Fibroblast of lung (primary cell): Measurements from ENCODE around the gene KRTAP5-1. TPM values are rescaled to one million over a fixed set of nuclear protein-coding genes. Genes with fewer than 3 reads are reported as not detected.

ENCODE experiments used
- DNase-seq, 2 donors: peaks; one replicate each; pipeline versions ENCODE4 v3.0.0 to v3.0.0-alpha.2; 2010; ENCODE audit warnings: low read depth in 2 of 2
- H2AFZ ChIP-seq: 2 replicates; pipeline ENCODE4 v1.5.1; 2012; ENCODE audit warnings: low read length, control low read depth, inconsistent platforms
- H3K27ac ChIP-seq: 2 replicates; pipeline ENCODE4 v1.5.1; 2011; ENCODE audit warnings: low read length, control low read depth; ENCODE audit not compliant: insufficient read depth
- H3K27me3 ChIP-seq: 2 replicates; pipeline ENCODE4 v1.5.1; 2011; ENCODE audit warnings: mild to moderate bottlenecking, low read length; ENCODE audit not compliant: control insufficient read depth, insufficient read depth
- H3K36me3 ChIP-seq: 2 replicates; pipeline ENCODE4 v1.5.1; 2011; ENCODE audit warnings: low read length; ENCODE audit not compliant: control insufficient read depth, insufficient read depth
- H3K4me1 ChIP-seq: 2 replicates; pipeline ENCODE4 v1.5.1; 2011; ENCODE audit warnings: low read length; ENCODE audit not compliant: control insufficient read depth, insufficient read depth; ENCODE audit errors: extremely low read depth
- H3K4me2 ChIP-seq: 2 replicates; pipeline ENCODE4 v1.5.1; 2011; ENCODE audit warnings: low read length, control low read depth; ENCODE audit not compliant: insufficient read depth; ENCODE audit errors: extremely low read depth
- H3K4me3 ChIP-seq, 4 experiments: fragments of 200-600 bp in 1 of 4; sonication (generic) in 1 of 4; replicated peaks in 1 of 4; 2 replicates each; pipeline ENCODE4 v1.5.1; 2011 to 2016; ENCODE audit warnings: low read length in 4 of 4, low read depth in 3 of 4, mild to moderate bottlenecking in 3 of 4, control low read depth in 2 of 4, inconsistent platforms in 1 of 4, mixed read lengths in 1 of 4; ENCODE audit not compliant: insufficient read depth in 1 of 4; ENCODE audit errors: control extremely low read depth in 1 of 4
- H3K79me2 ChIP-seq: 2 replicates; pipeline ENCODE4 v1.5.1; 2012; ENCODE audit warnings: mild to moderate bottlenecking, low read length, inconsistent platforms; ENCODE audit not compliant: control insufficient read depth, insufficient read depth
- H3K9ac ChIP-seq: 2 replicates; pipeline ENCODE4 v1.5.1; 2011; ENCODE audit warnings: mild to moderate bottlenecking, low read length, control low read depth; ENCODE audit not compliant: insufficient read depth
- H3K9me3 ChIP-seq: 2 replicates; pipeline ENCODE4 v1.5.1; 2012; ENCODE audit warnings: low read depth, low read length; ENCODE audit not compliant: control insufficient read depth, insufficient read depth
- H4K20me1 ChIP-seq: 2 replicates; pipeline ENCODE4 v1.5.1; 2011; ENCODE audit warnings: low read length; ENCODE audit not compliant: control insufficient read depth, insufficient read depth; ENCODE audit errors: extremely low read depth
- EZH2 ChIP-seq: IDR thresholded peaks from 2 replicates; pipeline ENCODE4 v1.5.1; 2012; ENCODE audit warnings: low read length, control low read depth, mild to moderate bottlenecking; ENCODE audit errors: missing control alignments
- polyA plus RNA-seq, 2 donors: library from polyadenylated mRNA; depleted of rRNA in 1 of 2; stranded (reverse) in 1 of 2; unstranded in 1 of 2; fragments of >200 nt; gene quantifications; 2 replicates each; pipeline ENCODE4 v1.2.1, GENCODE V29; 2011 to 2012; ENCODE audit warnings: missing spikeins in 1 of 2
- total RNA-seq: library from RNA; depleted of rRNA; stranded (reverse); fragments of >200 nt; gene quantifications from 2 replicates; pipeline ENCODE4 v1.2.1, GENCODE V29; 2014
- TF ChIP-seq, protein P1 (sequence below), 2 donors: IDR thresholded peaks in 1 of 2; conservative IDR thresholded peaks in 1 of 2; 1 replicate in 1 of 2; 2 replicates in 1 of 2; pipeline ENCODE4 v1.5.1; 2011 to 2012; ENCODE audit warnings: low read length in 2 of 2, control low read depth in 1 of 2, inconsistent platforms in 1 of 2, low read depth in 1 of 2, mild to moderate bottlenecking in 1 of 2

Gene KRTAP5-1
- total and polyA plus RNA-seq, 2 donors (not counting 1 experiment from before 2014, with no cell fraction given): not detected

GRCh38 chr11:1553808-1554594 is 31.1 kb downstream of the KRTAP5-1 start:
- Histone ChIP-seq H3K27ac (no peak overlapping the region), H4K20me1 (no peaks in the 10 kb centered on the region), H3K9ac (no peak overlapping the region), H3K4me1 (peaks cover 5% of the 10 kb centered on the region), H3K79me2 (no peaks in the 10 kb centered on the region), H3K9me3 (no peaks in the 10 kb centered on the region), H2AFZ (no peak overlapping the region), H3K27me3 (no peaks in the 10 kb centered on the region), H3K4me3 (no peak overlapping the region), H3K36me3 (no peaks in the 10 kb centered on the region), H3K4me2 (no peak overlapping the region)
- TF ChIP-seq, protein P1, sequence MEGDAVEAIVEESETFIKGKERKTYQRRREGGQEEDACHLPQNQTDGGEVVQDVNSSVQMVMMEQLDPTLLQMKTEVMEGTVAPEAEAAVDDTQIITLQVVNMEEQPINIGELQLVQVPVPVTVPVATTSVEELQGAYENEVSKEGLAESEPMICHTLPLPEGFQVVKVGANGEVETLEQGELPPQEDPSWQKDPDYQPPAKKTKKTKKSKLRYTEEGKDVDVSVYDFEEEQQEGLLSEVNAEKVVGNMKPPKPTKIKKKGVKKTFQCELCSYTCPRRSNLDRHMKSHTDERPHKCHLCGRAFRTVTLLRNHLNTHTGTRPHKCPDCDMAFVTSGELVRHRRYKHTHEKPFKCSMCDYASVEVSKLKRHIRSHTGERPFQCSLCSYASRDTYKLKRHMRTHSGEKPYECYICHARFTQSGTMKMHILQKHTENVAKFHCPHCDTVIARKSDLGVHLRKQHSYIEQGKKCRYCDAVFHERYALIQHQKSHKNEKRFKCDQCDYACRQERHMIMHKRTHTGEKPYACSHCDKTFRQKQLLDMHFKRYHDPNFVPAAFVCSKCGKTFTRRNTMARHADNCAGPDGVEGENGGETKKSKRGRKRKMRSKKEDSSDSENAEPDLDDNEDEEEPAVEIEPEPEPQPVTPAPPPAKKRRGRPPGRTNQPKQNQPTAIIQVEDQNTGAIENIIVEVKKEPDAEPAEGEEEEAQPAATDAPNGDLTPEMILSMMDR (conservative IDR thresholded peaks at IDR 0.05 in 1 of 2, IDR thresholded peaks at IDR 0.05 in 1 of 2; ENCODE audit: low read depth in 1 of 2, low read length in 2 of 2): no peak
- TF ChIP-seq EZH2: no peak
- DNase-seq: no peak

DNA sequence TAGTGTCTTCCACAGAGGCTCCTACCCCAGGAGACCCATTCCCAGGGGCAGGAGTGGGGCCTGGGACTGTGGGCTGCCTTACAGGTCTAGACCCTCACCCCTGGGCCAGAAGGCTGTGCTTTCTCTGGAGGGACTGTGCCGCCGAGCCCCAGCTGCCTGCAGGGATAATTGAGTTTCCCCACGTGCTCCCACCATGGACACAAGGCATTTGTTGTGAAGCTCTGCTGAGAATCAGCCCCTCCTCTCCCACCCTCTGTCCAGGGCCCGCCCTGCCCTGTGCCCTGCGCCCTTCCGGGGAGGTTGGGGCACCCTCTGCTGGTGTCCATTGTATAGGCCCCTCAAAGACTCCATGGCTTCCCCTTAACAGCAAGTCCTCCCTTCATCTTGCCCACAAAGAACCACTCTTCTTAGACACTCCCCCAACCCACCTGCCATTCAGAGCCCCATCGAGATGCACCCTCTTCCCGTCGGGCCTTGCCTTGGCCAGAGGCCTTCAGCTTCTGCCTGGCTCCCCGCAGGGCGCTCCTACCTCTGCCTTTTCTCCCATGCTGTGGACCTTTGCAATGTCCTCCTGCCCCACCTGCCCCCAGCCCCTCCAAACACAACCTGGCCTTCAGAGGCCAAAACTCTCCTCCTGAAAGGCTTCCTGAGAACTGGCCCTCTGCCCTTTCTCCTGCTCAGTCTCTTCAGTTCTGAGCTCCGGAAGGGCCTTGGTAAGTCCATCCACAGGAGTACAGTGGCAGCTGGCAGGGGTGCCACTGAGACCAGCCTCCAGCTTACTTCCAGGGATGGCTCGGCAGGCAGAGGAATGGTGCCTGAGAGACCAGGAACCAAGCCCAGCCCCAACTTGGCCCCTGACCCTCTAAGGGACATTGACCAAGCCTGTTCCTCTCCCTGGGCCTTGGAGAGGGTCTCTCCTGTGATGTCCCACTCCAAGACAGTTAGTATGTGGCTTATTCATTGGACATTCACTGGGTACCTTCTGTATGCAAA is 35.4 kb downstream of the KRTAP5-1 start:
- Histone ChIP-seq H3K27me3 (peaks cover 13% of the 10 kb centered on the region), H3K4me2 (no peak overlapping the region), H3K4me3 (no peak overlapping the region), H3K27ac (no peak overlapping the region), H3K79me2 (no peaks in the 10 kb centered on the region), H4K20me1 (no peaks in the 10 kb centered on the region), H3K4me1 (no peaks in the 10 kb centered on the region), H3K9me3 (no peaks in the 10 kb centered on the region), H2AFZ (no peak overlapping the region), H3K36me3 (no peaks in the 10 kb centered on the region), H3K9ac (no peak overlapping the region)
- no peak for DNase-seq
- TF ChIP-seq, protein P1 (conservative IDR thresholded peaks at IDR 0.05 in 1 of 2, IDR thresholded peaks at IDR 0.05 in 1 of 2; ENCODE audit: low read depth in 1 of 2, low read length in 2 of 2): no peak
- no peak for TF ChIP-seq EZH2
